Neural progenitor cell (in vitro differentiated cells): ENCODE measurements around the gene DEFB132. TPM values are rescaled to one million over a fixed set of nuclear protein-coding genes. Genes with fewer than 3 reads are reported as not detected.

Experiments used
- DNase-seq: peaks from one replicate; pipeline ENCODE4 v3.0.0-alpha.2; 2016; ENCODE audit warnings: low spot score
- H2AFZ ChIP-seq: fragments of 200-600 bp; sonication (generic); replicated peaks from 2 replicates; pipeline ENCODE4 v1.6.1; 2016; ENCODE audit warnings: antibody characterized with exemption
- H3F3A ChIP-seq: fragments of 200-600 bp; sonication (generic); 2 replicates; pipeline ENCODE4 v1.6.1; 2016; ENCODE audit warnings: antibody characterized with exemption, low read depth
- H3K27ac ChIP-seq: fragments of 200-600 bp; sonication (generic); 2 replicates; pipeline ENCODE4 v1.5.1; 2016; ENCODE audit warnings: mild to moderate bottlenecking
- H3K27me3 ChIP-seq: fragments of 200-600 bp; sonication (generic); 2 replicates; pipeline ENCODE4 v1.6.1; 2016; ENCODE audit warnings: mild to moderate bottlenecking, moderate library complexity
- H3K36me3 ChIP-seq: fragments of 200-600 bp; sonication (generic); 2 replicates; pipeline ENCODE4 v1.5.1; 2016
- H3K4me1 ChIP-seq: fragments of 200-600 bp; sonication (generic); 2 replicates; pipeline ENCODE4 v1.6.1; 2016; ENCODE audit warnings: mixed run types
- H3K4me2 ChIP-seq: fragments of 200-600 bp; sonication (generic); 2 replicates; pipeline ENCODE4 v1.6.1; 2016
- H3K4me3 ChIP-seq: fragments of 200-600 bp; sonication (generic); 2 replicates; pipeline ENCODE4 v1.5.1; 2016
- H3K79me2 ChIP-seq: fragments of 200-600 bp; sonication (generic); 2 replicates; pipeline ENCODE4 v1.6.1; 2016; ENCODE audit warnings: low read depth
- H3K9ac ChIP-seq: fragments of 200-600 bp; sonication (generic); 2 replicates; pipeline ENCODE4 v1.6.1; 2016
- H3K9me3 ChIP-seq: fragments of 200-600 bp; sonication (generic); 2 replicates; pipeline ENCODE4 v1.5.1; 2016; ENCODE audit warnings: low read depth
- H4K20me1 ChIP-seq: fragments of 200-600 bp; sonication (generic); 2 replicates; pipeline ENCODE4 v1.6.1; 2016; ENCODE audit warnings: low read depth
- H3K27ac Mint-ChIP-seq: 3 replicates; pipeline ENCODE4 v1.8.0; 2021; ENCODE audit warnings: mixed read lengths
- H3K27me3 Mint-ChIP-seq: 2 replicates; pipeline ENCODE4 v1.8.0; 2022; ENCODE audit warnings: low read depth, mild to moderate bottlenecking, inconsistent platforms, moderate library complexity, mixed read lengths; ENCODE audit not compliant: insufficient read depth
- H3K36me3 Mint-ChIP-seq: 3 replicates; pipeline ENCODE4 v1.8.0; 2021; ENCODE audit warnings: mixed read lengths
- H3K4me1 Mint-ChIP-seq: 3 replicates; pipeline ENCODE4 v1.8.0; 2021; ENCODE audit warnings: mixed read lengths
- H3K4me3 Mint-ChIP-seq: 3 replicates; pipeline ENCODE4 v1.8.0; 2021; ENCODE audit warnings: mild to moderate bottlenecking, moderate library complexity, mixed read lengths
- H3K9me3 Mint-ChIP-seq: 3 replicates; pipeline ENCODE4 v1.8.0; 2020; ENCODE audit warnings: mixed read lengths
- CTCF ChIP-seq: fragments of 200-600 bp; sonication (generic); IDR thresholded peaks from 2 replicates; pipeline ENCODE4 v1.5.1; 2017; ENCODE audit warnings: antibody characterized with exemption, mild to moderate bottlenecking
- EZH2 ChIP-seq: fragments of 200-600 bp; sonication (generic); IDR thresholded peaks from 2 replicates; pipeline ENCODE4 v1.6.1; 2017; ENCODE audit warnings: antibody characterized with exemption, mild to moderate bottlenecking, moderate library complexity
- EZH2phosphoT487 ChIP-seq: fragments of 200-600 bp; sonication (generic); IDR thresholded peaks from 2 replicates; pipeline ENCODE4 v1.6.1; 2017; ENCODE audit warnings: antibody characterized with exemption
- total RNA-seq: library from RNA; depleted of rRNA; stranded (reverse); fragments of >200 nt; gene quantifications from 2 replicates; pipeline ENCODE4 v1.2.3, GENCODE V29; 2015; ENCODE audit warnings: low replicate concordance

The DEFB132 gene
- total RNA-seq, 1 donor from 2014 or later = not detected

- H3K4me3 Mint-ChIP-seq = no peak overlapping the region
- Histone ChIP-seq H3K27me3 (no peaks in the 10 kb centered on the region), H3F3A (no peaks in the 10 kb centered on the region), H3K9me3 (no peaks in the 10 kb centered on the region), H3K79me2 (no peaks in the 10 kb centered on the region), H2AFZ (no peak overlapping the region), H3K9ac (no peak overlapping the region), H4K20me1 (no peaks in the 10 kb centered on the region), H3K4me2 (no peak overlapping the region), H3K27ac (no peak overlapping the region), H3K36me3 (no peaks in the 10 kb centered on the region), H3K4me3 (no peak overlapping the region), H3K4me1 (no peaks in the 10 kb centered on the region)
- no peak overlapping the region for H3K27ac Mint-ChIP-seq
- DNase-seq = no peak
- no peaks in the 10 kb centered on the region for H3K9me3 Mint-ChIP-seq
- peaks cover 6% of the 10 kb centered on the region for H3K4me1 Mint-ChIP-seq
- peaks cover 33% of the 10 kb centered on the region for H3K36me3 Mint-ChIP-seq
- peaks cover 15% of the 10 kb centered on the region for H3K27me3 Mint-ChIP-seq
- TF ChIP-seq EZH2 = no peak
- no peak for TF ChIP-seq EZH2phosphoT487
- TF ChIP-seq CTCF = no peak
These were observed 16.4 kb downstream of the DEFB132 start for GRCh38 chr20:273884-274283.

GRCh38 chr20:275791-276190, 18.3 kb downstream of the DEFB132 start:
- peaks cover 13% of the 10 kb centered on the region for H3K27me3 Mint-ChIP-seq
- peaks cover 38% of the 10 kb centered on the region for H3K36me3 Mint-ChIP-seq
- peaks cover 2% of the 10 kb centered on the region for H3K4me1 Mint-ChIP-seq
- H3K4me2 ChIP-seq = no peak overlapping the region
- H3K79me2 ChIP-seq = no peaks in the 10 kb centered on the region
- H3K4me3 Mint-ChIP-seq = no peak overlapping the region
- TF ChIP-seq EZH2phosphoT487 (no peak), EZH2 (no peak), CTCF (no peak)
- H3K9ac ChIP-seq = no peak overlapping the region
- no peak overlapping the region for H2AFZ ChIP-seq
- H3K9me3 Mint-ChIP-seq = no peaks in the 10 kb centered on the region
- no peaks in the 10 kb centered on the region for H4K20me1 ChIP-seq
- H3K27me3 ChIP-seq = no peaks in the 10 kb centered on the region
- no peak for DNase-seq
- no peaks in the 10 kb centered on the region for H3K36me3 ChIP-seq
- H3K4me3 ChIP-seq = no peak overlapping the region
- H3K27ac Mint-ChIP-seq = no peak overlapping the region
- no peaks in the 10 kb centered on the region for H3F3A ChIP-seq
- H3K9me3 ChIP-seq = no peaks in the 10 kb centered on the region
- H3K4me1 ChIP-seq = no peaks in the 10 kb centered on the region
- no peak overlapping the region for H3K27ac ChIP-seq

GRCh38 chr20:276620-277495, 19.3 kb downstream of the DEFB132 start:
- H3K9me3 Mint-ChIP-seq = no peaks in the 10 kb centered on the region
- no peak overlapping the region for H3K4me3 Mint-ChIP-seq
- Histone ChIP-seq H3K27me3 (no peaks in the 10 kb centered on the region), H3K9me3 (no peaks in the 10 kb centered on the region), H3K4me2 (no peak overlapping the region), H3K4me1 (no peaks in the 10 kb centered on the region), H3K79me2 (no peaks in the 10 kb centered on the region), H3K4me3 (no peak overlapping the region), H3F3A (no peaks in the 10 kb centered on the region), H4K20me1 (no peaks in the 10 kb centered on the region), H2AFZ (no peak overlapping the region), H3K27ac (no peak overlapping the region), H3K36me3 (no peaks in the 10 kb centered on the region), H3K9ac (no peak overlapping the region)
- no peak for DNase-seq
- peaks cover 10% of the 10 kb centered on the region for H3K27me3 Mint-ChIP-seq
- TF ChIP-seq CTCF (no peak), EZH2phosphoT487 (no peak), EZH2 (no peak)
- peaks cover 42% of the 10 kb centered on the region for H3K36me3 Mint-ChIP-seq
- H3K27ac Mint-ChIP-seq = no peak overlapping the region
- peaks cover 2% of the 10 kb centered on the region for H3K4me1 Mint-ChIP-seq
